Endothelial cell of umbilical vein (primary cell): ENCODE measurements around the gene NIN.

Experiments used
- CTCF ChIP-seq, 2 donors: IDR thresholded peaks; 1 replicate in 1 of 2; 2 replicates in 1 of 2; pipeline ENCODE4 v1.5.1; 2011; ENCODE audit warnings: low read length in 2 of 2, mild to moderate bottlenecking in 2 of 2, moderate library complexity in 2 of 2, control low read depth in 1 of 2, inconsistent platforms in 1 of 2, low read depth in 1 of 2; ENCODE audit not compliant: insufficient read depth in 1 of 2; ENCODE audit errors: extremely low read depth in 1 of 2
- EZH2 ChIP-seq: IDR thresholded peaks from 2 replicates; pipeline ENCODE4 v1.6.1; 2012; ENCODE audit warnings: borderline replicate concordance, low read depth, mild to moderate bottlenecking, moderate library complexity, low read length, inconsistent platforms; ENCODE audit not compliant: severe bottlenecking
- FOS ChIP-seq: IDR thresholded peaks from 2 replicates; pipeline ENCODE4 v1.6.1; 2011; ENCODE audit warnings: mild to moderate bottlenecking, low read length, moderate library complexity, borderline replicate concordance; ENCODE audit not compliant: insufficient read depth
- MAX ChIP-seq: IDR thresholded peaks from 2 replicates; pipeline ENCODE4 v1.6.1; 2011; ENCODE audit not compliant: insufficient read depth, insufficient read length
- MYC ChIP-seq: IDR thresholded peaks from one replicate; pipeline ENCODE4 v1.6.1; 2011; ENCODE audit warnings: mild to moderate bottlenecking, low read depth, low read length
- POLR2A ChIP-seq: IDR thresholded peaks from 2 replicates; pipeline ENCODE4 v1.6.1; 2012; ENCODE audit warnings: low read depth, mild to moderate bottlenecking, control low read depth, low read length
- POLR2AphosphoS5 ChIP-seq: IDR thresholded peaks from 2 replicates; pipeline ENCODE4 v1.6.1; 2012; ENCODE audit warnings: low read depth, mild to moderate bottlenecking, control low read depth, low read length, moderate library complexity; ENCODE audit not compliant: insufficient read depth

- TF ChIP-seq CTCF (IDR thresholded peaks at IDR 0.05; ENCODE audit: extremely low read depth in 1 of 2, insufficient read depth in 1 of 2, low read depth in 1 of 2, low read length in 2 of 2) (peak; percentile 54 to 57), POLR2A (no peak), MYC (no peak), POLR2AphosphoS5 (no peak), EZH2 (no peak), MAX (no peak), FOS (no peak)
These were observed 29.6 kb upstream of the NIN start for GRCh38 chr14:50860478-50861086.
